Bronchial epithelial cell (primary cell): ENCODE measurements around the gene TJP2. TPM values are rescaled to one million over a fixed set of nuclear protein-coding genes. Genes with fewer than 3 reads are reported as not detected.
A peak's percentile ranks its signal among the peaks of the same experiment; 100 is the strongest.

Experiments used
- DNase-seq: peaks from one replicate; pipeline ENCODE4 v3.0.0-alpha.2; 2010; ENCODE audit warnings: low read depth
- FAIRE-seq: peaks from 2 replicates; lab custom pipeline; 2011; peaks lifted over from hg19 to GRCh38; lab: Jason Lieb, UNC
- H3K27me3 ChIP-seq: 2 replicates; pipeline ENCODE4 v1.5.1; 2011; ENCODE audit warnings: low read length; ENCODE audit not compliant: control insufficient read depth, insufficient read depth
- H3K36me3 ChIP-seq: 2 replicates; pipeline ENCODE4 v1.5.1; 2011; ENCODE audit warnings: low read length; ENCODE audit not compliant: control insufficient read depth, insufficient read depth
- H3K4me3 ChIP-seq: 2 replicates; pipeline ENCODE4 v1.5.1; 2011; ENCODE audit warnings: mild to moderate bottlenecking, low read depth, low read length, control low read depth
- CTCF ChIP-seq: IDR thresholded peaks from 2 replicates; pipeline ENCODE4 v1.5.1; 2011; ENCODE audit warnings: mild to moderate bottlenecking, moderate library complexity, low read length, control low read depth, inconsistent platforms; ENCODE audit not compliant: insufficient read depth, severe bottlenecking
- total RNA-seq: library from RNA; depleted of rRNA; stranded (reverse); fragments of >200 nt; gene quantifications from 2 replicates; pipeline ENCODE4 v1.2.1, GENCODE V29; 2014

TJP2 gene
- total RNA-seq, 1 donor from 2014 or later, result 80.3 TPM

GRCh38 chr9:69202556-69202955, 28.5 kb downstream of the TJP2 start:
- no peak for FAIRE-seq
- Histone ChIP-seq H3K4me3 (no peak overlapping the region), H3K36me3 (no peaks in the 10 kb centered on the region), H3K27me3 (no peaks in the 10 kb centered on the region)
- no peak for DNase-seq
- no peak for TF ChIP-seq CTCF

GRCh38 chr9:69204326-69204725, 30.2 kb downstream of the TJP2 start:
- Histone ChIP-seq H3K27me3 (no peaks in the 10 kb centered on the region), H3K36me3 (no peaks in the 10 kb centered on the region), H3K4me3 (no peak overlapping the region)
- TF ChIP-seq CTCF, result no peak
- no peak for FAIRE-seq
- no peak for DNase-seq

- Histone ChIP-seq H3K27me3 (no peaks in the 10 kb centered on the region), H3K4me3 (no peak overlapping the region), H3K36me3 (no peaks in the 10 kb centered on the region)
- DNase-seq, result no peak
- no peak for FAIRE-seq
- TF ChIP-seq CTCF, result no peak
These were observed 30.8 kb downstream of the TJP2 start for GRCh38 chr9:69204849-69205248.

GRCh38 chr9:69206047-69206446, 32.0 kb downstream of the TJP2 start:
- Histone ChIP-seq H3K4me3 (no peak overlapping the region), H3K36me3 (no peaks in the 10 kb centered on the region), H3K27me3 (no peaks in the 10 kb centered on the region)
- no peak for TF ChIP-seq CTCF
- FAIRE-seq (no peak), DNase-seq (no peak)

GRCh38 chr9:69207503-69207902, 33.4 kb downstream of the TJP2 start:
- no peaks in the 10 kb centered on the region for H3K27me3 ChIP-seq
- H3K36me3 ChIP-seq, result no peaks in the 10 kb centered on the region
- peak; percentile 39 for DNase-seq
- TF ChIP-seq CTCF, result peak; percentile 32
- no peak overlapping the region for H3K4me3 ChIP-seq
- FAIRE-seq, result no peak

- Histone ChIP-seq H3K36me3 (no peaks in the 10 kb centered on the region), H3K4me3 (no peak overlapping the region), H3K27me3 (no peaks in the 10 kb centered on the region)
- FAIRE-seq (no peak), DNase-seq (no peak)
- no peak for TF ChIP-seq CTCF
These were observed 37.5 kb downstream of the TJP2 start for GRCh38 chr9:69211424-69212036.
